ENCODE measurements around the gene TBATA. TPM values are rescaled to one million over a fixed set of nuclear protein-coding genes. Genes with fewer than 3 reads are reported as not detected.

Gene TBATA
- total RNA-seq, 1 donor from 2014 or later: not detected

- H3K9me3 Mint-ChIP-seq (ENCODE audit: unreplicated experiment): no peaks in the 10 kb centered on the region
- TF ChIP-seq, protein P1, sequence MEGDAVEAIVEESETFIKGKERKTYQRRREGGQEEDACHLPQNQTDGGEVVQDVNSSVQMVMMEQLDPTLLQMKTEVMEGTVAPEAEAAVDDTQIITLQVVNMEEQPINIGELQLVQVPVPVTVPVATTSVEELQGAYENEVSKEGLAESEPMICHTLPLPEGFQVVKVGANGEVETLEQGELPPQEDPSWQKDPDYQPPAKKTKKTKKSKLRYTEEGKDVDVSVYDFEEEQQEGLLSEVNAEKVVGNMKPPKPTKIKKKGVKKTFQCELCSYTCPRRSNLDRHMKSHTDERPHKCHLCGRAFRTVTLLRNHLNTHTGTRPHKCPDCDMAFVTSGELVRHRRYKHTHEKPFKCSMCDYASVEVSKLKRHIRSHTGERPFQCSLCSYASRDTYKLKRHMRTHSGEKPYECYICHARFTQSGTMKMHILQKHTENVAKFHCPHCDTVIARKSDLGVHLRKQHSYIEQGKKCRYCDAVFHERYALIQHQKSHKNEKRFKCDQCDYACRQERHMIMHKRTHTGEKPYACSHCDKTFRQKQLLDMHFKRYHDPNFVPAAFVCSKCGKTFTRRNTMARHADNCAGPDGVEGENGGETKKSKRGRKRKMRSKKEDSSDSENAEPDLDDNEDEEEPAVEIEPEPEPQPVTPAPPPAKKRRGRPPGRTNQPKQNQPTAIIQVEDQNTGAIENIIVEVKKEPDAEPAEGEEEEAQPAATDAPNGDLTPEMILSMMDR (IDR thresholded peaks at IDR 0.05; ENCODE audit: partially characterized antibody, unreplicated experiment): no peak
- H3K27me3 Mint-ChIP-seq (ENCODE audit: unreplicated experiment): no peaks in the 10 kb centered on the region
- DNase-seq: no peak
- no peak overlapping the region for H3K27ac Mint-ChIP-seq (ENCODE audit: unreplicated experiment)
- no peak overlapping the region for H3K4me3 Mint-ChIP-seq (ENCODE audit: unreplicated experiment)
- no peaks in the 10 kb centered on the region for H3K36me3 Mint-ChIP-seq (ENCODE audit: unreplicated experiment)
- H3K4me1 Mint-ChIP-seq (ENCODE audit: low read depth, unreplicated experiment): no peaks in the 10 kb centered on the region
Measured at GRCh38 chr10:70809011-70809611, 23.9 kb upstream of the TBATA start.

GRCh38 chr10:70807556-70807955, 22.4 kb upstream of the TBATA start:
- Mint-ChIP-seq H3K27ac (ENCODE audit: unreplicated experiment) (no peak overlapping the region), H3K4me3 (ENCODE audit: unreplicated experiment) (no peak overlapping the region), H3K36me3 (ENCODE audit: unreplicated experiment) (no peaks in the 10 kb centered on the region), H3K4me1 (ENCODE audit: low read depth, unreplicated experiment) (no peaks in the 10 kb centered on the region), H3K27me3 (ENCODE audit: unreplicated experiment) (no peaks in the 10 kb centered on the region), H3K9me3 (ENCODE audit: unreplicated experiment) (no peaks in the 10 kb centered on the region)
- TF ChIP-seq, protein P1 (IDR thresholded peaks at IDR 0.05; ENCODE audit: partially characterized antibody, unreplicated experiment): no peak
- DNase-seq: no peak

DNA sequence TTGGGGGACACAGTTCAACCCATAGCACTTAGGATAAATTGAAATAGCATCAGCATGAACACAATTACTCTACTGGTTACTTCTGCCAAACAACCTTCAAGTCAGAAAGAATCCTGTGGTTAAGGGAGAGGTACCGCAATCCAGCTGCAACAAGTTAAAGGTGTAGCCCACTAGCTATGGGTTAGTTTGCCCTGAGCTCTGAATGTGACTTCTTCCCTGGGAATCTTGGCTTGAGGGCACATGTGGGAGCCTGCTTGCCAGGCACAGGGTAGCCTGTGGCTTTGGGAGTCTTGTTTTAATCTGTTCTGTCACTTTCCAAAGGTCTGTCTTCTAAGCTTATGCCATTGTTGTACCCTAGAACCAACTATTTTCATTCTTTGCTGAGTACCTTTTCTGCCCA, 21.7 kb upstream of the TBATA start:
- no peaks in the 10 kb centered on the region for H3K36me3 Mint-ChIP-seq (ENCODE audit: unreplicated experiment)
- no peaks in the 10 kb centered on the region for H3K27me3 Mint-ChIP-seq (ENCODE audit: unreplicated experiment)
- no peak overlapping the region for H3K4me3 Mint-ChIP-seq (ENCODE audit: unreplicated experiment)
- no peaks in the 10 kb centered on the region for H3K4me1 Mint-ChIP-seq (ENCODE audit: low read depth, unreplicated experiment)
- no peak overlapping the region for H3K27ac Mint-ChIP-seq (ENCODE audit: unreplicated experiment)
- H3K9me3 Mint-ChIP-seq (ENCODE audit: unreplicated experiment): no peaks in the 10 kb centered on the region
- DNase-seq: no peak
- TF ChIP-seq, protein P1 (IDR thresholded peaks at IDR 0.05; ENCODE audit: partially characterized antibody, unreplicated experiment): no peak

DNA sequence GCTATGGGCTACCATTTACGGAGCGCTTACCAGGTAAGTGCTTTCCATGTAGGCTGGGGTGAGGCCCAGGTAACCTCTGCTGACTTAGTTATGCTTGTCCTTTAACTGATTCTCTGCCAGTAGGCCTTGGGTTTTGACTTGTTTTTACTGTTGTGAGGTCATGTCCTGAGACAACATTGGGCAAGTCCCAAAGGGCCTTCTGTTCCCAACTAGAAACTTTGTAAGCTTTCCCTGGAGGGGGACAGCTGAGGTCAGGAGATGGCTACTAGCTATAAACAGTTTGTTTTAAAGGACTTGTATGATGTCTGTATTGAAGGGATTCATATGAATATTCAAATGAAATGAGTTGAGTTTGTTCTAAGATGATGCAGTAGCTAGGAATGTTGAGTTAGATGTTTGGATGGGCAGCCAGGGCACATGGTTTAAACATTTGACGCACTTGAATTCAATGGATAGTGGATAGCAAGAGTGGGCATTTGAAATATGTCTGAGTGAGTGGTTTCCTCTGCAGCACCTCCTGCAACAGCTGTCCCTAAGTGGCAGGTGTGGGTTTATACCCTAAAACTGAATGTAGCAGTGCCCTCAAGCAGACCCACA, 20.5 kb upstream of the TBATA start:
- Mint-ChIP-seq H3K36me3 (ENCODE audit: unreplicated experiment) (no peaks in the 10 kb centered on the region), H3K27ac (ENCODE audit: unreplicated experiment) (no peak overlapping the region), H3K27me3 (ENCODE audit: unreplicated experiment) (no peaks in the 10 kb centered on the region), H3K9me3 (ENCODE audit: unreplicated experiment) (no peaks in the 10 kb centered on the region), H3K4me3 (ENCODE audit: unreplicated experiment) (no peak overlapping the region), H3K4me1 (ENCODE audit: low read depth, unreplicated experiment) (no peaks in the 10 kb centered on the region)
- DNase-seq: no peak
- TF ChIP-seq, protein P1 (IDR thresholded peaks at IDR 0.05; ENCODE audit: partially characterized antibody, unreplicated experiment): no peak

- TF ChIP-seq, protein P1 (IDR thresholded peaks at IDR 0.05; ENCODE audit: partially characterized antibody, unreplicated experiment): no peak
- DNase-seq: no peak
- no peak overlapping the region for H3K27ac Mint-ChIP-seq (ENCODE audit: unreplicated experiment)
- no peaks in the 10 kb centered on the region for H3K4me1 Mint-ChIP-seq (ENCODE audit: low read depth, unreplicated experiment)
- no peak overlapping the region for H3K4me3 Mint-ChIP-seq (ENCODE audit: unreplicated experiment)
- no peaks in the 10 kb centered on the region for H3K9me3 Mint-ChIP-seq (ENCODE audit: unreplicated experiment)
- H3K36me3 Mint-ChIP-seq (ENCODE audit: unreplicated experiment): no peaks in the 10 kb centered on the region
- H3K27me3 Mint-ChIP-seq (ENCODE audit: unreplicated experiment): no peaks in the 10 kb centered on the region
Measured at GRCh38 chr10:70804421-70804808, 19.2 kb upstream of the TBATA start.
